ENCODE data around the gene SPOP. TPM values are rescaled to one million over a fixed set of nuclear protein-coding genes. Genes with fewer than 3 reads are reported as not detected.

SPOP gene
- total RNA-seq, 6 experiments from 2014 or later, result 53.2 to 60.6 (median 55.6) TPM

DNA sequence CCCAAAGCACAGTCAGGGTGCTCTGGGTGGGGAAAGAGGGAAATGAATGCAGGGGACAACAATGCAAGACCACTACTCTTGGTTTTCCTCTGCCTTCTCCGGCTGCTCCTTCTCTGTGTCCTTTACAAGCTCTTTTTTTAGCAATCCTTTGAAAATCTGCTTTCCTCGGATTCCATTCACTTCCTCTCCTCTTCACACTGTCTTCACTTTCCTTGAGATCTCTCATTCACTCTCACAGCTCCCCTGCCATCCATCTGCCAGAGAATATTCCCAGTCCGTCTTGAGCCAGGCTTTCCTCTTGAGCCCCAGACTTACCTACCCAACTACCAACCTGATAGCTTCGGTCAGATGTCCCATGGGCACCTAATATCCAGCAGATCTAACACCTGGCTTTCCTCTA, 11.0 kb upstream of the SPOP start:
- Mint-ChIP-seq H3K4me1 (ENCODE audit: low read depth) (peaks cover 43% of the 10 kb centered on the region), H3K27me3 (ENCODE audit: insufficient read depth) (peaks cover 3% of the 10 kb centered on the region), H3K36me3 (ENCODE audit: low read depth) (no peaks in the 10 kb centered on the region; the same call in 1 of the 2 replicates), H3K9me3 (no peaks in the 10 kb centered on the region), H3K27ac (peak overlapping the region; percentile 30; the same call in 1 of the 2 replicates), H3K4me3 (no peak overlapping the region)
- TF ChIP-seq, protein P1, sequence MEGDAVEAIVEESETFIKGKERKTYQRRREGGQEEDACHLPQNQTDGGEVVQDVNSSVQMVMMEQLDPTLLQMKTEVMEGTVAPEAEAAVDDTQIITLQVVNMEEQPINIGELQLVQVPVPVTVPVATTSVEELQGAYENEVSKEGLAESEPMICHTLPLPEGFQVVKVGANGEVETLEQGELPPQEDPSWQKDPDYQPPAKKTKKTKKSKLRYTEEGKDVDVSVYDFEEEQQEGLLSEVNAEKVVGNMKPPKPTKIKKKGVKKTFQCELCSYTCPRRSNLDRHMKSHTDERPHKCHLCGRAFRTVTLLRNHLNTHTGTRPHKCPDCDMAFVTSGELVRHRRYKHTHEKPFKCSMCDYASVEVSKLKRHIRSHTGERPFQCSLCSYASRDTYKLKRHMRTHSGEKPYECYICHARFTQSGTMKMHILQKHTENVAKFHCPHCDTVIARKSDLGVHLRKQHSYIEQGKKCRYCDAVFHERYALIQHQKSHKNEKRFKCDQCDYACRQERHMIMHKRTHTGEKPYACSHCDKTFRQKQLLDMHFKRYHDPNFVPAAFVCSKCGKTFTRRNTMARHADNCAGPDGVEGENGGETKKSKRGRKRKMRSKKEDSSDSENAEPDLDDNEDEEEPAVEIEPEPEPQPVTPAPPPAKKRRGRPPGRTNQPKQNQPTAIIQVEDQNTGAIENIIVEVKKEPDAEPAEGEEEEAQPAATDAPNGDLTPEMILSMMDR (IDR thresholded peaks at IDR 0.05), result no peak
- no peak for DNase-seq

DNA sequence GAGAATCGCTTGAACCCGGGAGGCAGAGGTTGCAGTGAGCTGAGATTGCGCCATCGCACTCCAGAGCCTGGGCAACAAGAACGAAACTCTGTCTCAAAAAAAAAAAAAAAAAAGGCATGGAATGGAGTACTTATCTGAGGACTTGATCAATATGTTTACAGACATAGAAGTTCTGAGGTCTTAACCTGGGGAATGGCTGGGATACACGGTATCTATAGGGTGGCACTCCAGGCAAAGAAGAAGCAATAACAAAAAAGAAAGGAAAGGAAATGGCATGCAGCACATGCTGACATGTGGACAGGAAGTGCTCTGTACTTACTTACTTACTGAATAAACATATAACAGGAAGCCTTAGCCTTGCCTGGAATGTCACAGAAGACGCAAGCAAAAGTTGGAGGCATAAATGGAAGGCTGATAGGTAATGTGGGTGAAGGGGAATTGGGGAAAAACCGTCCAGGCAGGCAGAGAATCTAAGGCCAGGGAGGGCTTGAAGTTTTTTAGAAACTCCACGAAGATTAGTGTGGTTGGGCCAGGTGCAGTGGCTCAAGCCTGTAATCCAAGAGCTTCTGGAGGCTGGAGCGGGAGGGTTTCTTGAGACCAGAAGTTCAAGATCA, 10.1 kb upstream of the SPOP start:
- peaks cover 43% of the 10 kb centered on the region for H3K4me1 Mint-ChIP-seq (ENCODE audit: low read depth)
- H3K27ac Mint-ChIP-seq, result peak overlapping the region; percentile 76
- no peaks in the 10 kb centered on the region for H3K9me3 Mint-ChIP-seq
- H3K27me3 Mint-ChIP-seq (ENCODE audit: insufficient read depth), result peaks cover 3% of the 10 kb centered on the region
- peak overlapping the region; percentile 28 for H3K4me3 Mint-ChIP-seq
- peak; percentile 12 for DNase-seq
- TF ChIP-seq, protein P1 (IDR thresholded peaks at IDR 0.05), result no peak
- no peaks in the 10 kb centered on the region; the same call in 1 of the 2 replicates for H3K36me3 Mint-ChIP-seq (ENCODE audit: low read depth)

DNA sequence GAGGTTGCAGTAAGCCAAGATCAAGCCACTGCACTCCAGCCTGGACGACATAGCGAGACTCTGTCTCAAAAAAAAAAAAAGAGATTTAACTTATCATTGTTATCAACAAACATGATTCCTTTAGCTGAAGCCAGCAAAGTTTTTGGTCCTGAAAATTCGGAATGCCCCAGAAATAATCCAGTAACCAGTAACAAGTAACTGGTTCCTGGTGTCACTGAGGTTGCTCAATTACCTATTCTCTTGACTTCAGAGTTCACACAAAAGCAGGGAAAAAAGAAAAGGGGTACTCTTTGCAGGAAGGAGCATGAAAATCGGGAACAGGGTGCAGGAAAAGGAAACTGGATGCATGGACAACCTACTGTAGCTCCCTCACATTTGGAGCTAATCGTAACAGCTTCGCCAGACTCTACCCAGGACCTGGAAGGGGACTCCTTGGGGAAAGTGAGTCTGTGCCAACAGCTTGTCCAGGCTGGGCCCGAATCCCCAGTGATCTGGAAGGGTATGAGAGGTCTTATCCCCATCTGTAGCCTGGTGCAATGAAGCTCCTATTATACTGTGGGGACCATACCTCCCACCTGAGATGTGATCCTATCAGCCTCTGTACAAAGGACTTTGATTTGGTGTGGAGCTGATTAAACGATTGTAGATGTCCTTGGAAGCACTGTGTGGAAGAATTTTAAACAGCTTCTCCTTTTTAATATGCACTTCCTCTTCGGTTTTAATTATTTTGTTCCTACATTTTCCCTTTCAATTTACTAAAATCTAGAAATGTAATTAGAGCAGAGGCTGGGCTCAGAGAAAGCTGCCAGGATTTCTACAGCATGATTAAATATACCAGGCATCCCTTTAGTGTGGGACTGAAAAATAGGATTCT, 3.4 kb upstream of the SPOP start:
- Mint-ChIP-seq H3K4me1 (ENCODE audit: low read depth) (peaks cover 12% of the 10 kb centered on the region), H3K27ac (no peak overlapping the region), H3K9me3 (no peaks in the 10 kb centered on the region), H3K27me3 (ENCODE audit: insufficient read depth) (peaks cover 10% of the 10 kb centered on the region; the same call in 1 of the 2 replicates), H3K36me3 (ENCODE audit: low read depth) (no peaks in the 10 kb centered on the region), H3K4me3 (no peak overlapping the region)
- TF ChIP-seq, protein P1 (IDR thresholded peaks at IDR 0.05), result no peak
- DNase-seq, result no peak

DNA sequence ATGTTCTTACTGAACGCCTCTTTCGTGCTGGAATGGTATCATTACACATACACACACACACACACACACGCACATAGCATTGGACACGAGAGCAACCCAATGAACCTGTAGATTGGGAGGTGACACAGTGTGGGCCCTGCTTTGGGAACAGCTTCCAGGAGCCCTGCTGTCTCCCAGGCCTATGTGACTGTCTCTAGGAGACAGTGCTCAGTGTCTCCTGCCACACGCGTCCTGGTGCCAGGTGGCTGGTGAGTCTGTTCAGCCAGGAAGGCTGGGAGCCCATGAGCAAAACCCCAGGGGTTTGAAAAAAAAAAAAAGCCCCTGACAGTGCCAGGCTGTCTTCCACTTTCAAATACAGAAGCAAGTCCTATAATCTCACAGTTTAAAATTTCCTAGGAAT, 2.4 kb upstream of the SPOP start:
- no peak overlapping the region for H3K4me3 Mint-ChIP-seq
- H3K4me1 Mint-ChIP-seq (ENCODE audit: low read depth), result peaks cover 21% of the 10 kb centered on the region
- peaks cover 2% of the 10 kb centered on the region for H3K36me3 Mint-ChIP-seq (ENCODE audit: low read depth)
- H3K9me3 Mint-ChIP-seq, result no peaks in the 10 kb centered on the region
- no peak for DNase-seq
- no peak overlapping the region for H3K27ac Mint-ChIP-seq
- H3K27me3 Mint-ChIP-seq (ENCODE audit: insufficient read depth), result peaks cover 10% of the 10 kb centered on the region; the same call in 1 of the 2 replicates
- TF ChIP-seq, protein P1 (IDR thresholded peaks at IDR 0.05), result no peak

DNA sequence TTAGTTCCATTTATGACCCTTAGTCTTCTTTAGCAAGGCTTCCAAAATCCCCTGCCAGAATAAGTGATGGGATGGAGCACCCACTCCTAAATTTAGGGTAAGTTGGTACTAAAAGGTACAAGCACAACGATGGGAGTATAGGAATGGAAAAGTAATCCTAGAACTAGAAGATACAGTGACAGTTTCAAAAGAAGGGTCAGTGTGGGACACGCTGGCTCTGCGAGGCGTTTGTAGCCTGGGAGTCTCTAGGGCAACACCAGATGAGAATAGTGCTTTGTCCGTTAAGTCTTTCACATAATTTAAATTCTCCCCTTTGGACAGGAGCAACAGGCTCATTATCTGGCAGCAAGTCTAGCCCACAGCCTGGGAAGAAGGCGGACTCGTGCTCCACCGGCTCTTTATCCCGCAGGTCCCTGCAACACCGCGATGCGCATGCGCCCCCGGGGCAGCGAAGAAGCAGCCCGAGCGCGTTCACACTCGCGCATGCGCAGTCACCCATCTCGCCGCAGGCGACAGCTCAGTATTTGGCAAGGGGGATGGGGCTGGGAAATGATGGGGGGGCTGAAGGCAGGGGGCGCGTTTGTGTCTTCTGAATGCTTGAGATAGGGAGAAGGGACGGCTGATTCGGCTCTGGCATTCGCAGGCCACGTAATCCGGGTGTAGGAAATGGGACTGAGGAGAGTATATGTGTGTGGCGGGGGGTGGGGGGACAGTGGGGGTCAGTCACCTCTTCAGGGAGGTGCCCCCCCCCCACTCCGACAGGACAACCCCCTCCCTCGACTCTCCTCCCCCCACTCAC, 564 bp downstream of the SPOP start:
- Mint-ChIP-seq H3K36me3 (ENCODE audit: low read depth) (peaks cover 17% of the 10 kb centered on the region), H3K4me3 (peak overlapping the region; percentile 91), H3K9me3 (no peaks in the 10 kb centered on the region), H3K27ac (peak overlapping the region; percentile 94), H3K27me3 (ENCODE audit: insufficient read depth) (peaks cover 10% of the 10 kb centered on the region; the same call in 1 of the 2 replicates), H3K4me1 (ENCODE audit: low read depth) (peaks cover 35% of the 10 kb centered on the region)
- TF ChIP-seq, protein P1 (IDR thresholded peaks at IDR 0.05), result peak; percentile 40
- DNase-seq, result peak; percentile 90
